IMR-90 (cell line): Measurements from ENCODE around the gene RNF2. TPM values are rescaled to one million over a fixed set of nuclear protein-coding genes. Genes with fewer than 3 reads are reported as not detected.

Experiments used
- ATAC-seq: fragments of 200-7000 bp; cut with Tn5 transposase; 2 replicates; pipeline ENCODE4 v1.9.1; 2020; ENCODE audit warnings: low read depth, mild to moderate bottlenecking, moderate library complexity
- BruUV-seq: library from RNA; stranded (reverse); fragments of 400-500 nt; replicated peaks from 2 replicates; lab custom pipeline; 2021; lab: Mats Ljungman, UMichigan
- CTCF ChIA-PET: fragments of 300-600 bp; formaldehyde crosslinking; extraction: SDS; loops from one replicate; lab custom pipeline; 2021; ENCODE audit warnings: antibody characterized with exemption; lab: Yijun Ruan, JAX
- POLR2A ChIA-PET: fragments of 300-600 bp; sonication (Branson Sonifier 250); formaldehyde crosslinking; loops from one replicate; lab custom pipeline; 2022; ENCODE audit warnings: antibody characterized with exemption; ENCODE audit not compliant: unreplicated experiment; lab: Charles Lee
- DNase-seq: peaks from one replicate; pipeline ENCODE4 v3.0.0; 2013
- H2AFZ ChIP-seq: replicated peaks from 2 replicates; pipeline ENCODE3; 2013; ENCODE audit warnings: low read length, mild to moderate bottlenecking; ENCODE audit not compliant: poor library complexity
- H2AK5ac ChIP-seq: 2 replicates; pipeline ENCODE4 v1.6.1; 2013; ENCODE audit warnings: low read depth, low read length, inconsistent platforms
- H2AK9ac ChIP-seq: replicated peaks from 2 replicates; pipeline ENCODE3; 2013; ENCODE audit warnings: mild to moderate bottlenecking, low read depth, low read length, moderate library complexity; ENCODE audit not compliant: poor library complexity
- H2BK120ac ChIP-seq: 2 replicates; pipeline ENCODE4 v1.6.1; 2013; ENCODE audit warnings: low read depth, low read length, inconsistent platforms
- H2BK15ac ChIP-seq: 3 replicates; pipeline ENCODE4 v1.6.1; 2013; ENCODE audit warnings: low read depth, low read length, inconsistent platforms
- H2BK20ac ChIP-seq: 2 replicates; pipeline ENCODE4 v1.6.1; 2013; ENCODE audit warnings: low read depth, mild to moderate bottlenecking, inconsistent platforms, low read length, moderate library complexity
- H2BK5ac ChIP-seq: 2 replicates; pipeline ENCODE4 v1.6.1; 2013; ENCODE audit warnings: mild to moderate bottlenecking, low read depth, low read length, inconsistent platforms; ENCODE audit not compliant: poor library complexity, severe bottlenecking
- H3K14ac ChIP-seq: replicated peaks from 2 replicates; pipeline ENCODE4 v1.6.1; 2013; ENCODE audit warnings: low read depth, low read length, inconsistent platforms
- H3K18ac ChIP-seq: 2 replicates; pipeline ENCODE4 v1.6.1; 2013; ENCODE audit warnings: low read depth, low read length, control low read depth
- H3K23ac ChIP-seq: 2 replicates; pipeline ENCODE4 v1.6.1; 2013; ENCODE audit warnings: low read depth, low read length, inconsistent platforms
- H3K27ac ChIP-seq: 2 replicates; pipeline ENCODE4 v1.5.1; 2013; ENCODE audit warnings: mild to moderate bottlenecking, control low read depth, low read length; ENCODE audit not compliant: insufficient read depth
- H3K27me3 ChIP-seq: 2 replicates; pipeline ENCODE4 v1.6.1; 2013; ENCODE audit warnings: low read length; ENCODE audit not compliant: control insufficient read depth, insufficient read depth
- H3K36me3 ChIP-seq: 2 replicates; pipeline ENCODE4 v1.6.1; 2013; ENCODE audit warnings: low read length, mixed read lengths; ENCODE audit not compliant: control insufficient read depth, insufficient read depth
- H3K4ac ChIP-seq: 2 replicates; pipeline ENCODE4 v1.6.1; 2013; ENCODE audit warnings: low read depth, low read length, inconsistent platforms
- H3K4me1 ChIP-seq: 2 replicates; pipeline ENCODE4 v1.6.1; 2013; ENCODE audit warnings: low read length, mixed read lengths; ENCODE audit not compliant: control insufficient read depth, insufficient read depth
- H3K4me2 ChIP-seq: 2 replicates; pipeline ENCODE4 v1.6.1; 2013; ENCODE audit warnings: low read depth, mild to moderate bottlenecking, control low read depth, low read length, moderate library complexity
- H3K4me3 ChIP-seq: 2 replicates; pipeline ENCODE4 v1.5.1; 2013; ENCODE audit warnings: low read depth, mild to moderate bottlenecking, control low read depth, low read length, moderate library complexity; ENCODE audit not compliant: insufficient read depth
- H3K56ac ChIP-seq: 2 replicates; pipeline ENCODE4 v1.6.1; 2013; ENCODE audit warnings: low read length, inconsistent platforms; ENCODE audit not compliant: insufficient read depth; ENCODE audit errors: extremely low read depth
- H3K79me1 ChIP-seq, 2 experiments: 2 replicates each; pipeline ENCODE4 v1.6.1; 2013; ENCODE audit warnings: low read length in 2 of 2, inconsistent platforms in 1 of 2, low read depth in 1 of 2
- H3K9ac ChIP-seq: 2 replicates; pipeline ENCODE4 v1.6.1; 2013; ENCODE audit warnings: low read depth, low read length, control low read depth
- H3K9me1 ChIP-seq: 2 replicates; pipeline ENCODE4 v1.6.1; 2013; ENCODE audit warnings: low read length, inconsistent platforms; ENCODE audit not compliant: insufficient read depth
- H3K9me3 ChIP-seq: 2 replicates; pipeline ENCODE4 v1.6.1; 2013; ENCODE audit warnings: low read length; ENCODE audit not compliant: control insufficient read depth, insufficient read depth
- H4K20me1 ChIP-seq: 2 replicates; pipeline ENCODE4 v1.6.1; 2013; ENCODE audit warnings: low read length, inconsistent platforms; ENCODE audit not compliant: insufficient read depth
- H4K5ac ChIP-seq: 2 replicates; pipeline ENCODE4 v1.6.1; 2013; ENCODE audit warnings: mild to moderate bottlenecking, low read depth, low read length, control low read depth
- H4K8ac ChIP-seq, 2 experiments: 2 replicates each; pipeline ENCODE4 v1.6.1; 2013; ENCODE audit warnings: low read depth in 2 of 2, low read length in 2 of 2, control low read depth in 1 of 2, inconsistent platforms in 1 of 2
- H4K91ac ChIP-seq: 2 replicates; pipeline ENCODE4 v1.6.1; 2013; ENCODE audit warnings: low read depth, low read length, inconsistent platforms; ENCODE audit not compliant: insufficient read depth
- BHLHE40 ChIP-seq: fragments of 150-350 bp; IDR thresholded peaks from 2 replicates; pipeline ENCODE4 v1.6.1; 2016; ENCODE audit warnings: mild to moderate bottlenecking, low read depth, low read length
- CEBPB ChIP-seq: IDR thresholded peaks from 2 replicates; pipeline ENCODE4 v1.6.1; 2012; ENCODE audit warnings: low read depth, low read length, improper control_type of control experiment
- FOS ChIP-seq: fragments of 150-350 bp; IDR thresholded peaks from 2 replicates; pipeline ENCODE4 v1.6.1; 2016; ENCODE audit warnings: low read depth, low read length
- RCOR1 ChIP-seq: IDR thresholded peaks from 2 replicates; pipeline ENCODE4 v1.6.1; 2012; ENCODE audit warnings: mild to moderate bottlenecking, low read length, improper control_type of control experiment; ENCODE audit not compliant: insufficient replicate concordance
- SMC3 ChIP-seq: fragments of 150-350 bp; IDR thresholded peaks from 2 replicates; pipeline ENCODE4 v1.6.1; 2016; ENCODE audit warnings: low read depth, mild to moderate bottlenecking, antibody characterized with exemption, low read length, moderate library complexity
- USF2 ChIP-seq: fragments of 150-350 bp; IDR thresholded peaks from 2 replicates; pipeline ENCODE4 v1.6.1; 2017; ENCODE audit warnings: mild to moderate bottlenecking, antibody characterized with exemption, low read length, low read depth
- WGBS, 2 experiments: methylation state at CpG; one replicate each; pipeline versions ENCODE4 v1.1.5 to v1.1.7; 2013; ENCODE audit warnings: missing lambda C conversion rate in 2 of 2; ENCODE audit not compliant: insufficient read length in 1 of 2; ENCODE audit errors: extremely low coverage in 2 of 2; 5-methylcytosine and 5-hydroxymethylcytosine counted together
- dilution Hi-C: fragments of 300-500 bp; cut with HindIII; formaldehyde crosslinking; loops from one replicate; pipeline ENCODE4 v1.14.3; 2018; ENCODE audit warnings: low sequenced_read_pairs; ENCODE audit not compliant: unreplicated experiment
- in situ Hi-C: fragments of 300-500 bp; cut with MboI; formaldehyde crosslinking; loops from 3 replicates; pipeline ENCODE4 v1.14.3; 2019; ENCODE audit warnings: low sequenced_read_pairs, inconsistent platforms, mixed read lengths
- intact Hi-C: fragments of 100-400 bp; cut with micrococcal nuclease; formaldehyde crosslinking; loops from 2 replicates; pipeline ENCODE4 v1.10.0; 2022
- polyA plus RNA-seq, 3 experiments: library from polyadenylated mRNA; depleted of rRNA; stranded (reverse); fragments of >200 nt; gene quantifications; 2 replicates each; pipeline ENCODE4 v1.2.3, GENCODE V29; 2012; ENCODE audit warnings: low replicate concordance in 1 of 3
- total RNA-seq: library from RNA; depleted of rRNA; stranded (reverse); fragments of >200 nt; gene quantifications from 2 replicates; pipeline ENCODE4 v1.2.3, GENCODE V29; 2012

RNF2 gene
- total and polyA plus RNA-seq, 2 of the 4 experiments (the other 2 are of a cell fraction) = 22.6 to 48.8 TPM

GRCh38 chr1:185077374-185077773 is 32.0 kb downstream of the RNF2 start:
- POLR2A ChIA-PET = no interaction called here
- in situ Hi-C loops = no loop called here

More at GRCh38 chr1:185077374-185077773, 32.0 kb downstream of the RNF2 start:
- Histone ChIP-seq H2BK15ac (no peak overlapping the region), H3K27ac (no peak overlapping the region), H2BK5ac (no peak overlapping the region), H3K36me3 (no peaks in the 10 kb centered on the region), H2BK20ac (no peak overlapping the region), H2AFZ (no peak overlapping the region), H3K9me3 (no peaks in the 10 kb centered on the region), H2AK9ac (no peak overlapping the region), H3K27me3 (no peaks in the 10 kb centered on the region), H3K56ac (no peak overlapping the region), H2AK5ac (no peak overlapping the region), H3K23ac (no peak overlapping the region), H3K14ac (no peak overlapping the region), H4K20me1 (peaks cover 20% of the 10 kb centered on the region; the same call in 1 of the 2 replicates), H3K79me1 (peaks cover 9 to 48% of the 10 kb centered on the region in 2 experiments), H3K4ac (no peak overlapping the region), H4K91ac (no peak overlapping the region), H4K5ac (no peak overlapping the region), H3K4me1 (0 out of 2 replicates have a peak, but pooled peaks cover 2% of the 10 kb centered on the region), H4K8ac (no peak overlapping the region), H3K18ac (no peak overlapping the region), H3K4me3 (no peak overlapping the region), H2BK120ac (no peak overlapping the region), H3K4me2 (no peak overlapping the region), H3K9me1 (0 out of 2 replicates have a peak, but pooled peaks cover 2% of the 10 kb centered on the region), H3K9ac (no peak overlapping the region)
- ATAC-seq (no peak), DNase-seq (no peak)
- no CpG with 5 or more reads among the region's 4 CpGs for WGBS, 2 experiments
- BruUV-seq = no TSS peak
- intact Hi-C loops (no loop called here), dilution Hi-C loops (no loop called here)
- CTCF ChIA-PET = interaction anchor here (1.3 kb wide), 1 partner anchor 15 kb away, joined by 4 read pairs; no protein-coding TSS in a partner anchor
- TF ChIP-seq SMC3 = no peak
- TF ChIP-seq FOS = no peak
- no peak for TF ChIP-seq CEBPB
- TF ChIP-seq USF2 = no peak
- no peak for TF ChIP-seq RCOR1
- TF ChIP-seq BHLHE40 = no peak
